NCI-H2107 (cell line): Measurements from ENCODE around the gene KCNAB1.
"Not testable (repeated sequence)": the region's sequence is repeated elsewhere in the genome, so short reads cannot be mapped to it uniquely, and the experiment has no call there.

Experiments used
- DNase-seq: peaks from one replicate; lab custom pipeline; 2025; lab: John Stamatoyannopoulos, UW

KCNAB1 gene

DNA sequence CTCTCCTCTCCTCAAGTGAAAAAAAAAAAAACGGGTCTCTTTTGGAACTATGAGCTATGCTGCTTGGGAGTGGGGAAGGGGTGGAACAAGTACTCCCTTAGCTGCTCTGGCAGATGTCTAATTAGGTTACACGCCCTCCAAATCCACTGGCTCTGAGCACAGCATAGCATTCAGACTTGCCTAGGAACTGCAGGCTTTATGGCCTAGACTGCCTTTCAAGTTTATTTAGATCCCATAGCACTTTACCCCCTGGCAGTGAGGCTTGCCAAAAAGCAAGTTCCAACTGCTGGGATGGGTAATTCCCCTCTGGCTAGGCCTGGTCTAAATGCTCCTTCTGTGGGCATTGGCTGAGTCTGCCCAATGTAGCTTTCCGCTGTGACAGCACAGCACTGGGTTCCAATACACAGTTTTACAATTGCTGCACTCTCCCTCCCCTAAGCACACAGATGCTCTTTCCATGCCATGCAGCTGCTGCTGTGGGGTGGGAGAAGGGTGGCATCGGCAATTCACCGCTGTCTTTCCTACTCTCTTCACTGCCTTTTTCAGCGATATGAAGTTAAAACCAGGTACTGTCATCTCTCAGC, 152.8 kb downstream of the KCNAB1 start:
- no peak for DNase-seq

DNA sequence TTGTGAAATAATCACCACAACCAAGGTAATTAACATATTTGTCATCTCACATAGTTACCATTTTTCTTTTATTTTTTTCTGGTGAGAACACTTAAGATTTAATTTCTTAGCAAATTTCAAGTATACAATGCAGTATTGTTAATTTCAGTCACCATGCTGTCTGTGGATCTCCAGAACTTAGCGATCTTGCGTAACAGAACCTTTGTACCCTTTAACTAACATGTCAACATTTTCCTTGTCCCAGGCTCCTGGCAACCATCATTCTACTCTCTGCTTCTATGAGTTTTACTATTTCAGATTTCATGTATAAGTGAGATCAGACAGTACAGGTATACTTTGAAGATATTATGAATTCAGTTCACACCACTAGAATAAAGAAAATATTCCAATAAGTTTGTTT, 154.4 kb downstream of the KCNAB1 start:
- no peak for DNase-seq

- not testable (repeated sequence) for DNase-seq
Measured at GRCh38 chr3:156284637-156285036, 164.3 kb downstream of the KCNAB1 start.

DNA sequence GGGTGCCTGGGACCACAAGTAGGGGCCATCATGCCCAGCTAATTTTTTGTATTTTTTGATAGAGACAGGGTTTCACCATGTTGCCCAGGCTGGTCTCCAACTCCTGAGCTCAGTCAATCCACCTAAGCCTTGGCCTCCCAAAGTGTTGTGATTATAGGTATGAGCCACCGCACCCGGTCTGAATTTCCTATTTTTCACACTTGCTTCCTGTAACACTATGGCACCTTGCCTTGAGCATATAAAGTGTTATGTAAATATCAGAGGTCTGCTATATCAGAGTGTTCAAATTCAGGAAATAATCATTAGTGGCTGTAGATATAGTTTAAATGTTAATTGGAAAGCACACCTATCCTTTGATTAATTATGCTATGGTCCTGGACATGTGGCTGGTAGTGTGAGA, 165.2 kb downstream of the KCNAB1 start:
- no peak for DNase-seq

GRCh38 chr3:156290924-156291271, 170.5 kb downstream of the KCNAB1 start:
- DNase-seq: no peak

DNA sequence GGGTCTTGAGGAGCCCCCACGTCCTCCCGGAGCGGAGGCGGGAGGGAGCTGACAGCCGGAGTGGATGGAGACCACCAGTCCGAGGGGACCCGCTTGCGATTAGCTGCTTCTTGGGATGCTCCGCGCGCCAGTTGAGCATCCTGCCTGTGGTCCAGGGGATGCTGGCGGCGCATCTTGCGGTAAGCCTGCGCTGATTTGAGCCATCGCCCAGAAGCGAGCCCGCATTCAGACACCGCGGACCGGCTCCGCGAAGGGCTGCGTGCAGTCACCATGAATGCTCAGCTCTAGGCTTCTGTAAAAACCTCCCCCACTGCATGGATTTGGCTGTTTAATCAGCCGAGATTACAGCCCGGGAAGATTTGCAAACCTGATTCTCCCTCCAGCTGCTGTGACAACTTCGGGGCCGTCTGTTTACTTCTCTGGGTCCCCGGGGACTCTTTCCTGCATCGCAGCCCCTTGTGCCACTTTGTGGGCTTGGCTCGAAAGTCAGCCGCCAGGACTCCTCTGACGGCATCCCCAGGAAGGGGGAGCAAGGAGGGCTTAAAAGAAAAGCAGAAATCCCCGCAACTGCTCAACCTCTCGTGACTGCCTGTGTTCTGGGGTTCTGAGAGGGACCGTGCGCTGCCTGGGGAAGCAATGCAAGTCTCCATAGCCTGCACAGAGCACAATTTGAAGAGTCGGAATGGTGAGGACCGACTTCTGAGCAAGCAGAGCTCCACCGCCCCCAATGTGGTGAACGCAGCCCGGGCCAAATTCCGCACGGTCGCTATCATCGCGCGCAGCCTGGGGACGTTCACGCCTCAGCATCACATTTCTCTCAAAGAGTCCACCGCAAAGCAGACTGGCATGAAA, 171.1 kb downstream of the KCNAB1 start:
- DNase-seq: no peak

DNA sequence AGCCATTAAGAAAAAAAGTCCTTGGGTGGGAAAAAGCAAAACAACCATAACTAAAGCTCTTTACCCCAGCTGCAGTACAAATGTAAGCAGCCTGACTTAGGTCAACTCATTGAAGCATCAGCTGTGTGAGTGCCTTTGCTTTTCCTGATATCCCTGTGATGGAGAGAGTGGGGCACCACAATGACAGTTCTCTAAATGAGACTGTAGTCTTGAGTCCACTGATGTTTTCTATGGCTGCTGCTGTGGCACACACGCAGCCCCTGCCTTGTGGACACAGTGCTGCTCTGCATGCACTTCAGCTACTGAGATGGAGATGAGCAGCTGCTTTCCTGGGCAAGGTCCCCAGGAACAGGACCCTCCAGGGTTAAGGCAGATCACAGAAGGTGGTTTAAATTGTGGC, 173.2 kb downstream of the KCNAB1 start:
- DNase-seq: no peak

DNA sequence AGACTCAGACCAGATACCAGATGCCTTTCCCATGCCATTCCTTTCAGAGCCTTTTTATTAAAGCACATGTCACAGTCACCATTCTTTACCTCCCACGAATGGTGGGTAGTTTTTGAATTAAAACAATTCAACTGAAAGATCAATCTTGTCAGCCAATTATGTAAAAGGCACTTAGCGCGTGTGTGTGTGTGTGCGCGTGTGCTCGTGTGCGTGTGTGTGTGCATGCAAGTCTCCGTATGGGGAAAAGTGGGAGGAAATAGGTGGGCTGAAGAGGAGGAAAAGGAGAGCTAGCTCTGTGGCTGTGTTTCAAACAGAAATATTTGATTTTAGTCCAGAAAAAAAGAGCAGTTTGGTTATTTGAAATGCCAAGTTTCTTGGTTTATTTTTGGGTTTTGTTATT, 177.2 kb downstream of the KCNAB1 start:
- no peak for DNase-seq

DNA sequence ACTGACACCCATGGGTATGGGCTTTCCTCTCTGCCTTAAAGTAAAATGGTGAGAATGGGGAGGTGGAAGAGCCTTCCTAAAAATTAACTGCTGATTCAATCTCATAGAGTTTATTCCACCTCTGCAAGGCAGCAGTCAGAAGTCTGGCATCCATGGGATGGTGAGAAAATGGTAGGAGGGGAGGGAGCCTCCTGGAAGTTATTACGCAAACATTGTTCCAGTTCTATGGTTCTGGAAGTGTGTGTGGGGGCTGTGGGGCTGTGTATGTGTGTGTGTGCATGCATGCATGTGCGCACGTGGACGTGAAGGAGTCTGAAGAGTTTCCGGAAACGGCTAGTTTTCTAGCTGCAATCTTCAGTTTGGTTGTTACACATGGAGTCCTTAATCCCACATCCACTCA, 177.6 kb downstream of the KCNAB1 start:
- DNase-seq: no peak

DNA sequence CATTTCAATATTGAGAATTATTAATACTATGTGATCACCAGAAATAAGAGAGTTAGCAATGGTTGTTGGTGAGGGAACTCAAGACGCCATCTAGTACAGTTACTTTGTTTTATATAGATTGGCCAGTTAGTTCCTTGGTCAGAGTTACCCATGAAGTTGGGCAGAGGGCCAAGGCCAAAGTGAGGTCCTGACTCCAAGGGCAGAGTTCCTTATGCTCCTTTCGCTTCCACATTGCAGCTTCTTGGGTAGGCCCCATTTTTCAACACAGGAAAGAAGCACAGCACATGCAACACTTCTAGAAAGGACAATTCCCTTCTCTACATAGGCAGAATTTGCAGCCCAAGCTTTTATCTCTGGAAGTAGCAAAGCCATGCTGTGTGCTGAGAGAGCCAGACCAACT, 178.6 kb downstream of the KCNAB1 start:
- no peak for DNase-seq

- DNase-seq: no peak
Measured at GRCh38 chr3:156299569-156299968, 179.2 kb downstream of the KCNAB1 start.

DNA sequence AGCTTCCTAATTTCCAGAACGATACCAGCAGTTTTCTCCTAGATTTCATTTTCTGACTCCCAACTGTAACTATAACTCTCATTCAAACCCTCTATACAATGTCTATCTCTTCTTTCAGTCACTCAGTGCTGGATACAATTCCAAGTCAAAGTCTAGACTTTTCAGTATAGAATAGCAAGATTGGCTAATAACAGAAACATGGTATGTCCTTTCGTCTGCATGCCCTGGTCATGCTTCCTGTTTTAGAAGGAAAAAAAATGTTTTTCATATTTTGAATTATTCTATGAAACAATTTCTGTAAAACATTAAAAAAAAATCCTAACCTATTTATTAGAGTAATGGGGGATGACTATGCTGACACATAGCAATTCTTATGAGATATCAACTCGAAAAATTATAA, 180.0 kb downstream of the KCNAB1 start:
- no peak for DNase-seq

DNA sequence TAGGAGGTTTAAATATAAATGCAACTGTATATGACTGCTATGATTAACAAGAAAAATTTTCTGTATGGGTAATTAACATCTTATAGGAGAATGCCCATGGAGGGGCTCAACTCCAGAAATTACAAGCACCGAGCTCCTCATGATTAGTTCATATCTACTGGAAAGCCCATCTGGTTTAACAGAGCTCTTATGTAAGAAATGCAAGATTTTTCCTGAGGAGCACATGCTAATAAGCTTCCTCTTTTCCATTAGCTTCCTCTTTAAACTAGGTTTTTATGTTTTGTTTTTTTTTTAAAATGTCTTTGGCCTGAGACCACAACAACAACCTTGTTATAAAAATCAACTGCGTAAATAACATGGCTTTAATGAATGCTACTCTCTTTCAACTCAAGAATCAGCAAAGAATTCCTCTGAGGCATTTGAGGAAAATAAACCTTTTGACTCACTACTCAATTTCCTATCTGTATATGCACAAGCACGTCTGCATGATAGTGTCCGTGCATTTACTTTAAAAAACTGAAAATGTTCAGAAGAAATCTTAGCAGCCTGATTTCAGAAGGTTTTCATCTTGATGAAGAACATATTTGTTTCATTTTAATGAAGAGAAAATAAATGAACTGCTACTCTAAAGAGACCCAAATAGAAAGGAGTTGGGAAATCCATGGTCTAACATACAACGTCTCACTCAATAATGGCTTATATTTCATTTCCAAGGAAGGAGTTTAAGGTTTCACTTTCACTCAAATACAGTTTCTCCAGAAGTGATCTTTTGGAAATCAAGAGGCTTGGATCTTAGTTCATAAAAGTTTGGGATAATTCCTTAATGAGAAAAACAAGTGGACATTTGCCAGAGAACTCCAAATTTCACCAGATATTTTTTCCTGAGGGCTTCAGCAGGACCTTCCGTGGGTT, 180.8 kb downstream of the KCNAB1 start:
- no peak for DNase-seq

GRCh38 chr3:156303001-156303707, 182.8 kb downstream of the KCNAB1 start:
- DNase-seq: no peak

GRCh38 chr3:156304406-156304805, 184.0 kb downstream of the KCNAB1 start:
- DNase-seq: no peak

DNA sequence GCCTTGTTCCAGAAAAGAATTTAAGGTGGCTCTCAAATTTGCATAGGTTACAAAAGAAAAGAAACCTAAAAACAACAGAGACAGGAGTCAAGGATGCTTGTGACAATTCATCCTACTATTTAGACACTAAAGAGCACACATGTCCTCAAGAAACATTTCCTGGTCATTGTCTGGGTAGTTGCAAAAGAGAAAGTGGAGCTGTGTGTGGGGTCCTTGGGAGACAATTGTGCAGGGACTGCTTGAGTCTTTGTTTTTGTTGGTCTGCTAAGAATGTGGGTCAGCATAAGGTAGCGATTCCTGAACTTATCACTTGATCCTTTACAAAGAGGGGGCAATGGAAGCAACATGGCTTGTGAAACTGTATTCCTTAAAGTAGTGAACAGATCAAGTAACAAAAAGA, 185.3 kb downstream of the KCNAB1 start:
- DNase-seq: no peak

DNA sequence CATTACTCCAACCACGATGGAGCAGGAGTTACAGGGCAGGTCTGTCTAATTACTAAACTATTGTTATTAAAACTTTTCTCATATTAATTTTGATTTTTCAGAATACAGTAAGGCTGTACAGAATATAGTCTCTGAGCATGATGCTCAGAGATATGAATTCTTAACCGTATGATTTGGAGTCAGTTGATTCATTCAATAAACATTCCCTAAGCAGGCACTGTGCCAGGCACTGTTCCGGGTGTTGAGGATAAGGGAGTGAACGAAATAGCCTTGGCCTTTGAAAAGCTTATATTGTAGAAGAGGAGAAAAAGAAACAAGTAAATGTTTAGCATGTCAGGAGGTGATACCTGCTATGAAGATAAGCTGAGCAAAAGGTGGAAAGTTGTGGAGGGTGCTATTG, 187.3 kb downstream of the KCNAB1 start:
- no peak for DNase-seq

DNA sequence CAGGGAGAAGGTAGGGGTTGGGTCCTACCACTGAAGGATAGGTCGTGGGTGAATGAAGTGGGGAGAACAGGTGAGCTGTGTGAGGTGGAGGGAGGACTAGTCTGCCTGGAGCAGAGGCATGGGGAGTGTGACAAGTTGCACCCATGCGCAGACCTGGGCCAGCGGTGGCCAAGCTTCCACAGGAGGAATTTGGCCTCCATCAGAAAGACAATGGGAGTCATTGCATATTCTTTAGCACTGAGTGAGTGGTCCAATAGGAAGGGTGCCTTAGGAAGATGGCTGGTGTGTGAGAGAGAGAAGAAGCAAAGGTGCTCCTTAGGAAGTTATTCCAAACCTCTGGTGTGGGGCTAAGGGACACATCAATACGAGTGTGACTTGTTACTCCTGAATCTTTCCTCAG, 191.1 kb downstream of the KCNAB1 start:
- no peak for DNase-seq

DNA sequence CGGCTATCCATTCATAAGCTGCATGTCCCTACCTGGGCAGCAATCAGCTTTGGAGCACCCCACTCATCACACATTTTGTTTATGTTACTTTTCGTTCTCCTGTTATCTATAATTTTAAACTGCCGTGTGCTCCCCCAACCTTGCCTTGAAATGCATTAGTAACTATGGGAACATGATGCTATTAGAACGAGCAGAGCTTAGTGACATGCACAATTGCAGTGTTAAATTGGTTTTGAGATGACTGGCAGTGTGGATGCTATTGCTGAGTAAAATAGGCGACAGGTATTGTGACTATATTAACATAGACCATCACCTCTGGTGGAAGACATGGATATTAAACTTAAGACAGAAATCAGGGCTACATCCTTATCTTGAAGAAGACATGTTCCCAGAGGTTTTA, 191.6 kb downstream of the KCNAB1 start:
- no peak for DNase-seq

DNA sequence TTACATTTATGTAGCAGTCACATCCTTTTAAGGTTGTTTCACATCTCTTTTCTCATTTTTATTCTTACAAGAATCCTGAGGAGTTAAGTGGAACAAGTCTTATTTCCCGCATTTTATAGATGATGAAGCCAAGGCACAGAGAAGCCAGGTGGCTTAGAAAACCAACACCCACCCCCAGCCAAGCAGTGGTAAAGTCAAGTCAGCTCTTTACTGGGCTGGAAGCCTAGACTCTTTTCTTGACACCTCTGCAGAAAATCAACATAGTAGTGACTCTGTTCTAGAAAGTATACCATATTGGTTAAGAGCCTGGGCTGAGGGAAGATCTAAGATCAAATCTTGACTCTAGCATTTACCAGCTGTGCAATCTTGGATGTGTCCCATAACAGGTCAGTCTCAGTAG, 195.7 kb downstream of the KCNAB1 start:
- DNase-seq: no peak

- DNase-seq: no peak
Measured at GRCh38 chr3:156317462-156318074, 197.2 kb downstream of the KCNAB1 start.

GRCh38 chr3:156321945-156322344, 201.6 kb downstream of the KCNAB1 start:
- DNase-seq: no peak
